Activated T-helper 2 cell treated with anti-CD3 and anti-CD28 coated beads, Interferon-gamma antibody, Interleukin-2, Interleukin-4, amounts not matched to agents 10 μg/mL and 5 μg/mL and 100 μg/mL, durations not matched to agents 14 hours and 24 hours and 36 hours (primary cell): ENCODE data around the gene RAD18. TPM values are rescaled to one million over a fixed set of nuclear protein-coding genes. Genes with fewer than 3 reads are reported as not detected.

Experiments
- DNase-seq: peaks from one replicate; pipeline ENCODE4 v3.0.0; 2021; ENCODE audit warnings: low spot score
- H3K27ac Mint-ChIP-seq: one replicate; pipeline ENCODE4 v1.8.0; 2021; ENCODE audit warnings: mixed read lengths
- H3K27me3 Mint-ChIP-seq: one replicate; pipeline ENCODE4 v1.8.0; 2021; ENCODE audit warnings: low read depth, mixed read lengths
- H3K36me3 Mint-ChIP-seq: one replicate; pipeline ENCODE4 v1.8.0; 2021; ENCODE audit warnings: low read depth, mixed read lengths
- H3K4me1 Mint-ChIP-seq: one replicate; pipeline ENCODE4 v1.8.0; 2021; ENCODE audit warnings: low read depth, mixed read lengths
- H3K4me3 Mint-ChIP-seq: one replicate; pipeline ENCODE4 v1.8.0; 2021; ENCODE audit warnings: low read depth, mild to moderate bottlenecking, moderate library complexity, mixed read lengths
- H3K9me3 Mint-ChIP-seq: one replicate; pipeline ENCODE4 v1.8.0; 2021; ENCODE audit warnings: mixed read lengths
- intact Hi-C: fragments of 100-400 bp; cut with micrococcal nuclease; formaldehyde crosslinking; loops from one replicate; pipeline ENCODE4 v1.15.1; 2023
- total RNA-seq: library from RNA; stranded (reverse); gene quantifications from 2 replicates; pipeline ENCODE4 v1.2.3, GENCODE V29; 2022

RAD18 gene
- total RNA-seq, 1 donor from 2014 or later: 46.1 TPM

- no peak for DNase-seq
- Mint-ChIP-seq H3K4me3 (no peak overlapping the region), H3K4me1 (no peaks in the 10 kb centered on the region), H3K9me3 (no peaks in the 10 kb centered on the region), H3K27me3 (peaks cover 12% of the 10 kb centered on the region), H3K27ac (no peak overlapping the region), H3K36me3 (no peaks in the 10 kb centered on the region)
- intact Hi-C loops: no loop called here
Measured at GRCh38 chr3:8983026-8983425, 19.8 kb upstream of the RAD18 start.

DNA sequence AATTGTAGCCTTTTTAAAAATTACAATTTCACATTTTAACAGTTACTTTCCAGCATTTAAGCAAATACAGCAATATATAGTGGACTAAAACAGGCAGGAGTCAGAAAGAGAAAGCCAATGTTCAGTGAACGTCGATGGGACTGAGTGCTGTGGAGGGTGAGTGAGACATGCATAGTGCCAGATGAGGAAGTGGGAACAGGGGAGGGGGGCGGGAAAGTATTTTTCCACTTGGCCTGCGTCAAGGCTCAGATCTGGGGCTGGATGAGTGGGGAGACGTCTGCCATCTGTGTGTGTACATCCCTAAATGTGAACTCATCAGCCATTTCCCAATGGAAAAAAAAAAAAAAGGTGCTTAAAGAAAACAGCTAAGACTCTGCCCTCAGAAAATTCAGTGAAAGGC lies 19.2 kb upstream of the RAD18 start:
- no peaks in the 10 kb centered on the region for H3K4me1 Mint-ChIP-seq
- no peak overlapping the region for H3K27ac Mint-ChIP-seq
- H3K27me3 Mint-ChIP-seq: peaks cover 12% of the 10 kb centered on the region
- intact Hi-C loops: no loop called here
- H3K36me3 Mint-ChIP-seq: no peaks in the 10 kb centered on the region
- DNase-seq: no peak
- no peaks in the 10 kb centered on the region for H3K9me3 Mint-ChIP-seq
- H3K4me3 Mint-ChIP-seq: no peak overlapping the region

DNA sequence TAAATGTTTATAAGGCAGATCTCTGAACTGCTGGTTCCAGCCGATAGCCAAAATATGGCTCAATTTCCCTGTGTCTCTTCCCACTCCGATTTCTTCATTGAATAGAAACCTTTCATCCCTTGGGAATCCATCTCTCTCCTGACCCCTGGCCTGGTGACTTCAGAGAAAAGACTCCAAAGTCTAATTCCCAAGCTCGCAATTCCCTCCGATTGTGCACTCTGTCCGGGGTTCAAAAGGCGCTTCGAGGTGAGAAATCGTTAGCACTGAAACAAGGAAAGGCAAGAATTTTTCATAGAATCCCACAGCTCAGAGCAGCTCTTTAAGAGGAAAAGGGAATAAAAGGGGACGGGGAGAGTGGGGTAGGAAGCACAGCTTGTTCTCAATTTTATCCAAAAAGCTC lies 18.4 kb upstream of the RAD18 start:
- Mint-ChIP-seq H3K36me3 (no peaks in the 10 kb centered on the region), H3K4me1 (no peaks in the 10 kb centered on the region), H3K27ac (no peak overlapping the region), H3K27me3 (peaks cover 12% of the 10 kb centered on the region), H3K9me3 (no peaks in the 10 kb centered on the region), H3K4me3 (no peak overlapping the region)
- intact Hi-C loops: no loop called here
- no peak for DNase-seq

- no peaks in the 10 kb centered on the region for H3K36me3 Mint-ChIP-seq
- no peaks in the 10 kb centered on the region for H3K4me1 Mint-ChIP-seq
- no peaks in the 10 kb centered on the region for H3K9me3 Mint-ChIP-seq
- H3K27me3 Mint-ChIP-seq: peaks cover 12% of the 10 kb centered on the region
- intact Hi-C loops: no loop called here
- no peak overlapping the region for H3K4me3 Mint-ChIP-seq
- no peak for DNase-seq
- no peak overlapping the region for H3K27ac Mint-ChIP-seq
Measured at GRCh38 chr3:8981296-8981695, 18.0 kb upstream of the RAD18 start.

GRCh38 chr3:8980756-8981257 lies 17.5 kb upstream of the RAD18 start:
- Mint-ChIP-seq H3K36me3 (no peaks in the 10 kb centered on the region), H3K9me3 (no peaks in the 10 kb centered on the region), H3K27ac (no peak overlapping the region), H3K27me3 (peaks cover 12% of the 10 kb centered on the region), H3K4me3 (no peak overlapping the region), H3K4me1 (no peaks in the 10 kb centered on the region)
- intact Hi-C loops: no loop called here
- DNase-seq: no peak

DNA sequence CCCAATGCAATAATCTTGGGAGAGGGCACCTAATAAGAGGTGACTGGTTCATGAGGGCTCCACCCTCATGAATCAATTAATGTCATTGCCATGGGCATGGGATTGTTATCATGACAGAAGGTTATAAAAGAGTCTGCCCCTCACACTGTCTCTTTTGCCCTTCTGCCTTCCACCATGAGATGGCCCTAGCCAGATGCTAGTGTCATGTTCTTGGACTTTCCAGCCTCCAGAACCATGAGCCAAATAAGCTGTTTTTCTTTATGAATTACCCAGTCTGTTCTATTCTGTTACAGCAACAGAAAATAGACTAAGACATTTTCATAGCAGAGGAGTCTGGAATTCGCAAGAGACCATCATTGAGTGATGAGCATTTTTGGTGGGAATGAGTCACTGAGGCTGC lies 16.0 kb upstream of the RAD18 start:
- Mint-ChIP-seq H3K9me3 (no peaks in the 10 kb centered on the region), H3K27ac (no peak overlapping the region), H3K27me3 (peaks cover 12% of the 10 kb centered on the region), H3K4me1 (no peaks in the 10 kb centered on the region), H3K36me3 (no peaks in the 10 kb centered on the region), H3K4me3 (no peak overlapping the region)
- no peak for DNase-seq
- intact Hi-C loops: no loop called here

- H3K4me3 Mint-ChIP-seq: no peak overlapping the region
- no peaks in the 10 kb centered on the region for H3K9me3 Mint-ChIP-seq
- intact Hi-C loops: no loop called here
- H3K4me1 Mint-ChIP-seq: no peaks in the 10 kb centered on the region
- no peaks in the 10 kb centered on the region for H3K36me3 Mint-ChIP-seq
- no peak for DNase-seq
- peaks cover 12% of the 10 kb centered on the region for H3K27me3 Mint-ChIP-seq
- H3K27ac Mint-ChIP-seq: no peak overlapping the region
Measured at GRCh38 chr3:8978551-8978950, 15.3 kb upstream of the RAD18 start.

- no peak overlapping the region for H3K27ac Mint-ChIP-seq
- no peak overlapping the region for H3K4me3 Mint-ChIP-seq
- no peak for DNase-seq
- H3K9me3 Mint-ChIP-seq: no peaks in the 10 kb centered on the region
- no peaks in the 10 kb centered on the region for H3K4me1 Mint-ChIP-seq
- intact Hi-C loops: no loop called here
- no peaks in the 10 kb centered on the region for H3K36me3 Mint-ChIP-seq
- peaks cover 11% of the 10 kb centered on the region for H3K27me3 Mint-ChIP-seq
Measured at GRCh38 chr3:8976540-8977182, 13.4 kb upstream of the RAD18 start.

DNA sequence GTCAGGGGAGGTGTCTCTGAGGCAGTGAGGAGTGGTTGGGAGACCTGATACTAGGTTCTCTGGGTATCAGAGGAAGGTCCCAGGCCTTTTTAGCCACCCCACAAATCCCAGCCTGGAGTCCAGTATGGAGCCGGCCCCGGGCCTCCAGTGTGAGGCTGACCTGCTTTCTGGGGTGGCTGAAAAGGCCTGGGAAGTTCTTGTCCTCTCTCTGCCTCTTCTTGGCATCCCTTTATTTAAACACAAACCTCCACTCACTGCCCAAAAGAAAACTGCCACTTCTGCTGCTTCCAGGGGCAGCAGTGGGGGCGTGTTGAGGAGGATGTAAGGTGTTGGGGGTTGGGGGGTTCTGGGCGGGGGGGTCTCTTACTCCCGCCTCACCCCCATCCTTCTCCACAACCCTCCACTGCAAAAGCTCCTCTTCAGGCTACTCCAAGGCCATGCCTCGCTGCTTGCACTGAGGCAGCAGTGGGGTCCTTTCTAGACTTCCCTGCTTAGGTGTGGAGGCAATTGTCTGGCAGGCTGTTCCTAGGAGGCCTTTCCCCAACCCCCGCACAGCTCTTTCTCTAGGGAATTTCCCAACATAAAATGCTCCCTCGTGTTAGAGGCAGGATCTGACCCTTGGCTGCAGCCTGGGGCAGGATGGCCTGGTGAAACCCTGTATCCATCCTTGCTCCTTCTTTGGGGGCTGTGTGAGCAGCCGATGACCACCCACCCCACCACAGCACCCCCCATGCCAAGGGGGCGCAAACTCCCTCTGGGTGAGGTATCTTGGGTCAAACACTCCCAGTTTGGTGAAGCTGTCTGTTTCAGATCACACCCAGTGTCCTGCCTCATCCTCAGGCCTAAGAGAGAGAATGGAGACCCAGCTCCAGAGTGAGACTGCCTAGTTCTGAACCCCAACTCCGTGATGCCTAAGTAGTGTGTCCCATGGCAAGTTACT lies 12.1 kb upstream of the RAD18 start:
- Mint-ChIP-seq H3K4me1 (peaks cover 5% of the 10 kb centered on the region), H3K4me3 (no peak overlapping the region), H3K27ac (no peak overlapping the region), H3K36me3 (no peaks in the 10 kb centered on the region), H3K27me3 (peaks cover 8% of the 10 kb centered on the region), H3K9me3 (no peaks in the 10 kb centered on the region)
- intact Hi-C loops: no loop called here
- DNase-seq: no peak

GRCh38 chr3:8974458-8974857 lies 11.2 kb upstream of the RAD18 start:
- intact Hi-C loops: no loop called here
- no peaks in the 10 kb centered on the region for H3K36me3 Mint-ChIP-seq
- no peak overlapping the region for H3K27ac Mint-ChIP-seq
- H3K27me3 Mint-ChIP-seq: peaks cover 3% of the 10 kb centered on the region
- H3K4me1 Mint-ChIP-seq: peaks cover 5% of the 10 kb centered on the region
- no peak overlapping the region for H3K4me3 Mint-ChIP-seq
- no peak for DNase-seq
- H3K9me3 Mint-ChIP-seq: no peaks in the 10 kb centered on the region

DNA sequence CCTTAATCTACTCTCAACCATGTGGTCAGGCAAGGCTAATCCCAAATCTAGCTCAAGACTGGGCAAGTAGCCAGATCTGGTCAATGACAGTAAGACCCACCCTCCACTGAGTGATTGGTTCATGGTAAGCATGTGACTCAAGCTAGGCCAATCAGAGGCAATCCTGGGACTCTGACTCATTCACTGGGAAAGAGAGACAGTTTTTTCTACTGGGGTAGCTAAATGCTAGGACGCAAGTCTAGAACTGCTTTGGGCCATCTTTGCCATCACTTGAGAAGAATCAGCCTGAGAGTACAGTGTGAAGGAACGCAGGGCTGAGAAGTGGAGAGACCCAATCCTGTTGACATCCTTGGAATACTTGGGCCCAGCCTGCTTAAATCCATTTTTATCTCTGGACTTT lies 9.4 kb upstream of the RAD18 start:
- Mint-ChIP-seq H3K4me3 (no peak overlapping the region), H3K4me1 (peaks cover 5% of the 10 kb centered on the region), H3K27me3 (peaks cover 4% of the 10 kb centered on the region), H3K36me3 (no peaks in the 10 kb centered on the region), H3K9me3 (no peaks in the 10 kb centered on the region), H3K27ac (no peak overlapping the region)
- DNase-seq: no peak
- intact Hi-C loops: no loop called here

DNA sequence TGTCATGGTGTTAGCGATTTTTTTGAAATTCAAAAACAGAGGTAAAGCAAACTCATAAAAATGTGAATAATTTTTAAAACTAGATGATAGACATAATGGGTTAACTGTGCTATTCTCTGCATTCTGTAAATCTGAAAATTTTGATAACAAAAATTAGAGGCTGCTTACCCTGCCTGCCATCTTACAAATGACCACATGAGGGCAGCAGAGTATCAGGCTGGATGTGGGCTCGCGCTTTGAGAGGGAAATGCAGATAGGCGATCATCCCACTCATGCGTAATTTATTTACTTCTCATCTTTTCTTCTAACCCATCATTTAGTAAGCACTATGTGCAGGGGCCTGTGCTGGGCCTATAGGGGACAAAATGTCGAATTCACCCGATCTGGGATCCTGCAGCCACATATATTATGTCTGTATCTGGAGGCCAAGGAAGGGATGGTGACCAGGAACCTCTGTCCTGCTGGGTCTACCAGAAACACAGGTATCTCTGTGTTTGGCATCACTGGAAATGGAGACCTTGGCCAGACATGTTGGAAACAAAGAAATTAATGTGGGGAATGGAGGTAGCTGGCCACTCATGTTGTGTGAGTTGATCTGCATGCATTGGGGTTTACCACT lies 7.8 kb upstream of the RAD18 start:
- intact Hi-C loops: loop anchor here (1.0 kb wide), 2 partner anchors 96 to 331 kb away; no protein-coding TSS in a partner anchor
- Mint-ChIP-seq H3K9me3 (no peaks in the 10 kb centered on the region), H3K36me3 (no peaks in the 10 kb centered on the region), H3K4me1 (peaks cover 5% of the 10 kb centered on the region), H3K27ac (no peak overlapping the region), H3K27me3 (peaks cover 6% of the 10 kb centered on the region), H3K4me3 (no peak overlapping the region)
- DNase-seq: peak; percentile 54

DNA sequence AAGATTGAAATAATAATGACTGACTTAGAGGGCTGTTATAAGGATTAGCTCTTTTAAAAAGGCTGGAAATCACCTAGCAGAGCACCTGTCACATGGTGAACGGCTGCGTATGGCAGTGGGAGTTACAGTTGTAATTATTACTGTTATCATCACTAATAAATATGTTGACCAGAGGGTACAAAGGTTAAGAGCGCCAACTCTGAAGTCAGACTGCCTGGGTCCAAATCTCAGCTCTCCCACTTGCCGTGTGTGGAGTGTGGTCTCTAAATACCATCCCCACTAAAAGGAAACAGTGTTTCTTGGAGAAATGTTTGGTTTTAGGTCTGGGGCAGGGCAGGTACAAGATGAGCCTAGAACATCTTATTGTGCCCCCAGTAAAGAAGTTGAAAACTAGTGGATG lies 6.0 kb upstream of the RAD18 start:
- intact Hi-C loops: no loop called here
- peaks cover 5% of the 10 kb centered on the region for H3K4me1 Mint-ChIP-seq
- H3K4me3 Mint-ChIP-seq: no peak overlapping the region
- H3K27me3 Mint-ChIP-seq: peaks cover 6% of the 10 kb centered on the region
- H3K27ac Mint-ChIP-seq: no peak overlapping the region
- no peak for DNase-seq
- H3K9me3 Mint-ChIP-seq: no peaks in the 10 kb centered on the region
- no peaks in the 10 kb centered on the region for H3K36me3 Mint-ChIP-seq
